GM23338 (cell line): ENCODE measurements around the gene HIVEP3. TPM values are rescaled to one million over a fixed set of nuclear protein-coding genes. Genes with fewer than 3 reads are reported as not detected.

Experiments used
- ATAC-seq: fragments of 200-7000 bp; cut with Tn5 transposase; 3 replicates; pipeline ENCODE4 v1.9.1; 2020
- DNase-seq: peaks from one replicate; pipeline ENCODE4 v3.0.0-alpha.2; 2015; ENCODE audit warnings: low spot score
- H2AFZ ChIP-seq: fragments of 200-600 bp; sonication (generic); 2 replicates; pipeline ENCODE4 v1.8.0; 2016; ENCODE audit warnings: antibody characterized with exemption, mild to moderate bottlenecking, moderate library complexity
- H3F3A ChIP-seq: fragments of 200-600 bp; sonication (generic); replicated peaks from 2 replicates; pipeline ENCODE4 v1.8.0; 2017; ENCODE audit warnings: antibody characterized with exemption, mixed run types, low read depth
- H3K27ac ChIP-seq: fragments of 200-600 bp; sonication (generic); 2 replicates; pipeline ENCODE4 v1.6.1; 2016; ENCODE audit warnings: low read depth
- H3K27me3 ChIP-seq: fragments of 200-600 bp; sonication (generic); 2 replicates; pipeline ENCODE4 v1.8.0; 2016; ENCODE audit warnings: mild to moderate bottlenecking, mixed run types, moderate library complexity; ENCODE audit not compliant: insufficient read depth
- H3K36me3 ChIP-seq: fragments of 200-600 bp; sonication (generic); 2 replicates; pipeline ENCODE4 v1.8.0; 2016; ENCODE audit warnings: mild to moderate bottlenecking; ENCODE audit not compliant: insufficient read depth
- H3K4me1 ChIP-seq: fragments of 200-600 bp; sonication (generic); 2 replicates; pipeline ENCODE4 v1.8.0; 2016; ENCODE audit warnings: mild to moderate bottlenecking, moderate library complexity; ENCODE audit not compliant: insufficient read depth
- H3K4me2 ChIP-seq: fragments of 200-600 bp; sonication (generic); 2 replicates; pipeline ENCODE4 v1.7.1; 2017; ENCODE audit warnings: mixed run types
- H3K4me3 ChIP-seq: fragments of 200-600 bp; sonication (generic); 2 replicates; pipeline ENCODE4 v1.6.1; 2016; ENCODE audit warnings: mixed run types
- H3K79me2 ChIP-seq: fragments of 200-600 bp; sonication (generic); replicated peaks from 2 replicates; pipeline ENCODE4 v1.8.0; 2017; ENCODE audit warnings: mild to moderate bottlenecking; ENCODE audit not compliant: insufficient read depth
- H3K9me2 ChIP-seq: fragments of 200-600 bp; sonication (generic); 2 replicates; pipeline ENCODE4 v1.8.0; 2017; ENCODE audit not compliant: insufficient read depth
- H4K20me1 ChIP-seq: fragments of 200-600 bp; sonication (generic); replicated peaks from 2 replicates; pipeline ENCODE4 v1.8.0; 2017; ENCODE audit warnings: mild to moderate bottlenecking; ENCODE audit not compliant: insufficient read depth
- H3K27ac Mint-ChIP-seq: 2 replicates; pipeline ENCODE4 v1.8.0; 2020; ENCODE audit warnings: inconsistent platforms, mild to moderate bottlenecking, moderate library complexity, mixed read lengths
- H3K27me3 Mint-ChIP-seq: 3 replicates; pipeline ENCODE4 v1.8.0; 2022; ENCODE audit warnings: low read depth, mild to moderate bottlenecking, moderate library complexity, mixed read lengths, inconsistent platforms; ENCODE audit not compliant: insufficient read depth, poor library complexity
- H3K36me3 Mint-ChIP-seq: 3 replicates; pipeline ENCODE4 v1.8.0; 2021; ENCODE audit warnings: low read depth, mild to moderate bottlenecking, inconsistent platforms, moderate library complexity, mixed read lengths
- H3K4me1 Mint-ChIP-seq: 3 replicates; pipeline ENCODE4 v1.8.0; 2020; ENCODE audit warnings: mild to moderate bottlenecking, inconsistent platforms, mixed read lengths
- H3K4me3 Mint-ChIP-seq: 3 replicates; pipeline ENCODE4 v1.8.0; 2021; ENCODE audit warnings: moderate library complexity, mild to moderate bottlenecking, inconsistent platforms, mixed read lengths
- H3K9me3 Mint-ChIP-seq: 3 replicates; pipeline ENCODE4 v1.8.0; 2020; ENCODE audit warnings: moderate library complexity, mild to moderate bottlenecking, inconsistent platforms, mixed read lengths
- ETS1 ChIP-seq: IDR thresholded peaks from 2 replicates; pipeline ENCODE4 v1.6.1; 2016; ENCODE audit warnings: antibody characterized with exemption
- EZH2phosphoT487 ChIP-seq: fragments of 200-600 bp; sonication (generic); IDR thresholded peaks from one replicate; pipeline ENCODE4 v1.8.1; 2018; ENCODE audit warnings: antibody characterized with exemption; ENCODE audit not compliant: unreplicated experiment
- NANOG ChIP-seq: IDR thresholded peaks from 2 replicates; pipeline ENCODE4 v1.6.1; 2016; ENCODE audit warnings: antibody characterized with exemption, borderline replicate concordance
- REST ChIP-seq: IDR thresholded peaks from one replicate; pipeline ENCODE4 v1.6.1; 2018; ENCODE audit warnings: antibody characterized with exemption; ENCODE audit not compliant: unreplicated experiment
- STAT1 ChIP-seq: IDR thresholded peaks from one replicate; pipeline ENCODE4 v1.6.1; 2016; ENCODE audit warnings: antibody characterized with exemption; ENCODE audit not compliant: unreplicated experiment
- ZNF331 ChIP-seq: fragments of 250-450 bp; sonication (Bioruptor Pico); IDR thresholded peaks from 2 replicates; pipeline ENCODE4 v1.5.0; 2020; ENCODE audit warnings: low read depth, mild to moderate bottlenecking, moderate library complexity
- polyA plus RNA-seq: library from polyadenylated mRNA; unstranded; fragments of >200 nt; fragmentation: Nextera tagmentation; extraction: Ambion mirVana; gene quantifications from 2 replicates; pipeline ENCODE4 v1.2.1, GENCODE V29; 2016
- total RNA-seq: library from RNA; depleted of rRNA; stranded (reverse); fragments of >200 nt; shearing (Covaris generic); gene quantifications from 2 replicates; pipeline ENCODE4 v1.2.3, GENCODE V29; 2014

HIVEP3 gene
- total and polyA plus RNA-seq, 2 experiments from 2014 or later: 0.14 to 0.24 TPM

- ATAC-seq (no peak; the same call in 2 of the 3 replicates), DNase-seq (no peak)
- Mint-ChIP-seq H3K9me3 (no peaks in the 10 kb centered on the region), H3K36me3 (no peaks in the 10 kb centered on the region), H3K4me1 (peaks cover 29% of the 10 kb centered on the region), H3K27ac (no peak overlapping the region; the same call in 1 of the 2 replicates), H3K27me3 (peaks cover 12% of the 10 kb centered on the region), H3K4me3 (no peak overlapping the region)
- Histone ChIP-seq H3K9me2 (peaks cover 4% of the 10 kb centered on the region; the same call in 1 of the 2 replicates), H3K4me2 (peak overlapping the region; percentile 68), H3K36me3 (no peaks in the 10 kb centered on the region), H2AFZ (peak overlapping the region; percentile 43), H3K4me3 (peak overlapping the region; percentile 20; the same call in 1 of the 2 replicates), H3K4me1 (peaks cover 26% of the 10 kb centered on the region), H3K27ac (peak overlapping the region; percentile 47), H3F3A (no peaks in the 10 kb centered on the region), H3K79me2 (no peaks in the 10 kb centered on the region), H4K20me1 (no peaks in the 10 kb centered on the region), H3K27me3 (no peaks in the 10 kb centered on the region)
- TF ChIP-seq REST (peak; percentile 19), STAT1 (no peak), EZH2phosphoT487 (no peak)
Observed at GRCh38 chr1:41487126-41488039, 431.3 kb downstream of the HIVEP3 start.

- Histone ChIP-seq H2AFZ (peak overlapping the region; percentile 43), H3K9me2 (peaks cover 4% of the 10 kb centered on the region; the same call in 1 of the 2 replicates), H4K20me1 (no peaks in the 10 kb centered on the region), H3K36me3 (no peaks in the 10 kb centered on the region), H3K27me3 (no peaks in the 10 kb centered on the region), H3F3A (no peaks in the 10 kb centered on the region), H3K4me3 (peak overlapping the region; percentile 20; the same call in 1 of the 2 replicates), H3K4me1 (peaks cover 26% of the 10 kb centered on the region), H3K79me2 (no peaks in the 10 kb centered on the region), H3K27ac (peak overlapping the region; percentile 47), H3K4me2 (peak overlapping the region; percentile 68)
- peak overlapping the region; percentile 74 for H3K27ac Mint-ChIP-seq
- no peaks in the 10 kb centered on the region for H3K36me3 Mint-ChIP-seq
- DNase-seq (peak; percentile 45), ATAC-seq (peak; percentile 60)
- TF ChIP-seq ZNF331 (CRISPR knock-in tag): no peak
- no peak for TF ChIP-seq ETS1
- no peak for TF ChIP-seq NANOG
- H3K9me3 Mint-ChIP-seq: no peaks in the 10 kb centered on the region
- peaks cover 30% of the 10 kb centered on the region for H3K4me1 Mint-ChIP-seq
- peak overlapping the region; percentile 48 for H3K4me3 Mint-ChIP-seq
- H3K27me3 Mint-ChIP-seq: peaks cover 13% of the 10 kb centered on the region
Observed at GRCh38 chr1:41486371-41487125, 432.2 kb downstream of the HIVEP3 start.
